GM23338 (cell line): Measurements from ENCODE around the gene CHIC2. TPM values are rescaled to one million over a fixed set of nuclear protein-coding genes. Genes with fewer than 3 reads are reported as not detected.

Source experiments
- ATAC-seq: fragments of 200-7000 bp; cut with Tn5 transposase; 3 replicates; pipeline ENCODE4 v1.9.1; 2020
- DNase-seq: peaks from one replicate; pipeline ENCODE4 v3.0.0-alpha.2; 2015; ENCODE audit warnings: low spot score
- H2AFZ ChIP-seq: fragments of 200-600 bp; sonication (generic); 2 replicates; pipeline ENCODE4 v1.8.0; 2016; ENCODE audit warnings: antibody characterized with exemption, mild to moderate bottlenecking, moderate library complexity
- H3F3A ChIP-seq: fragments of 200-600 bp; sonication (generic); replicated peaks from 2 replicates; pipeline ENCODE4 v1.8.0; 2017; ENCODE audit warnings: antibody characterized with exemption, mixed run types, low read depth
- H3K27ac ChIP-seq: fragments of 200-600 bp; sonication (generic); 2 replicates; pipeline ENCODE4 v1.6.1; 2016; ENCODE audit warnings: low read depth
- H3K27me3 ChIP-seq: fragments of 200-600 bp; sonication (generic); 2 replicates; pipeline ENCODE4 v1.8.0; 2016; ENCODE audit warnings: mild to moderate bottlenecking, mixed run types, moderate library complexity; ENCODE audit not compliant: insufficient read depth
- H3K36me3 ChIP-seq: fragments of 200-600 bp; sonication (generic); 2 replicates; pipeline ENCODE4 v1.8.0; 2016; ENCODE audit warnings: mild to moderate bottlenecking; ENCODE audit not compliant: insufficient read depth
- H3K4me1 ChIP-seq: fragments of 200-600 bp; sonication (generic); 2 replicates; pipeline ENCODE4 v1.8.0; 2016; ENCODE audit warnings: mild to moderate bottlenecking, moderate library complexity; ENCODE audit not compliant: insufficient read depth
- H3K4me2 ChIP-seq: fragments of 200-600 bp; sonication (generic); 2 replicates; pipeline ENCODE4 v1.7.1; 2017; ENCODE audit warnings: mixed run types
- H3K4me3 ChIP-seq: fragments of 200-600 bp; sonication (generic); 2 replicates; pipeline ENCODE4 v1.6.1; 2016; ENCODE audit warnings: mixed run types
- H3K79me2 ChIP-seq: fragments of 200-600 bp; sonication (generic); replicated peaks from 2 replicates; pipeline ENCODE4 v1.8.0; 2017; ENCODE audit warnings: mild to moderate bottlenecking; ENCODE audit not compliant: insufficient read depth
- H3K9me2 ChIP-seq: fragments of 200-600 bp; sonication (generic); 2 replicates; pipeline ENCODE4 v1.8.0; 2017; ENCODE audit not compliant: insufficient read depth
- H4K20me1 ChIP-seq: fragments of 200-600 bp; sonication (generic); replicated peaks from 2 replicates; pipeline ENCODE4 v1.8.0; 2017; ENCODE audit warnings: mild to moderate bottlenecking; ENCODE audit not compliant: insufficient read depth
- H3K27ac Mint-ChIP-seq: 2 replicates; pipeline ENCODE4 v1.8.0; 2020; ENCODE audit warnings: inconsistent platforms, mild to moderate bottlenecking, moderate library complexity, mixed read lengths
- H3K27me3 Mint-ChIP-seq: 3 replicates; pipeline ENCODE4 v1.8.0; 2022; ENCODE audit warnings: low read depth, mild to moderate bottlenecking, moderate library complexity, mixed read lengths, inconsistent platforms; ENCODE audit not compliant: insufficient read depth, poor library complexity
- H3K36me3 Mint-ChIP-seq: 3 replicates; pipeline ENCODE4 v1.8.0; 2021; ENCODE audit warnings: low read depth, mild to moderate bottlenecking, inconsistent platforms, moderate library complexity, mixed read lengths
- H3K4me1 Mint-ChIP-seq: 3 replicates; pipeline ENCODE4 v1.8.0; 2020; ENCODE audit warnings: mild to moderate bottlenecking, inconsistent platforms, mixed read lengths
- H3K4me3 Mint-ChIP-seq: 3 replicates; pipeline ENCODE4 v1.8.0; 2021; ENCODE audit warnings: moderate library complexity, mild to moderate bottlenecking, inconsistent platforms, mixed read lengths
- H3K9me3 Mint-ChIP-seq: 3 replicates; pipeline ENCODE4 v1.8.0; 2020; ENCODE audit warnings: moderate library complexity, mild to moderate bottlenecking, inconsistent platforms, mixed read lengths
- CREB1 ChIP-seq: fragments of 250-450 bp; sonication (Bioruptor Pico); IDR thresholded peaks from 2 replicates; pipeline ENCODE4 v1.5.0; 2020; ENCODE audit warnings: low read depth, mild to moderate bottlenecking, moderate library complexity
- CTCF ChIP-seq, 2 experiments: fragments of 200-600 bp in 1 of 2; sonication (generic) in 1 of 2; conservative IDR thresholded peaks; 2 replicates each; pipeline versions ENCODE4 v1.5.1 to v1.6.1; 2016 to 2017; ENCODE audit warnings: antibody characterized with exemption in 2 of 2, low read depth in 2 of 2, mild to moderate bottlenecking in 2 of 2, moderate library complexity in 1 of 2
- EZH2 ChIP-seq: fragments of 200-600 bp; sonication (generic); IDR thresholded peaks from one replicate; pipeline ENCODE4 v1.8.0; 2017; ENCODE audit warnings: antibody characterized with exemption, mild to moderate bottlenecking, low read depth; ENCODE audit not compliant: unreplicated experiment
- EZH2phosphoT487 ChIP-seq: fragments of 200-600 bp; sonication (generic); IDR thresholded peaks from one replicate; pipeline ENCODE4 v1.8.1; 2018; ENCODE audit warnings: antibody characterized with exemption; ENCODE audit not compliant: unreplicated experiment
- JUNB ChIP-seq: IDR thresholded peaks from one replicate; pipeline ENCODE4 v1.6.1; 2016; ENCODE audit warnings: antibody characterized with exemption; ENCODE audit not compliant: unreplicated experiment
- NANOG ChIP-seq: IDR thresholded peaks from 2 replicates; pipeline ENCODE4 v1.6.1; 2016; ENCODE audit warnings: antibody characterized with exemption, borderline replicate concordance
- POLR2AphosphoS5 ChIP-seq: IDR thresholded peaks from 2 replicates; pipeline ENCODE4 v1.6.1; 2016; ENCODE audit warnings: antibody characterized with exemption, low read depth
- STAT1 ChIP-seq: IDR thresholded peaks from one replicate; pipeline ENCODE4 v1.6.1; 2016; ENCODE audit warnings: antibody characterized with exemption; ENCODE audit not compliant: unreplicated experiment
- ZNF114 ChIP-seq: fragments of 250-450 bp; sonication (Bioruptor Pico); IDR thresholded peaks from 2 replicates; pipeline ENCODE4 v1.5.0; 2020; ENCODE audit warnings: mild to moderate bottlenecking, moderate library complexity
- ZNF331 ChIP-seq: fragments of 250-450 bp; sonication (Bioruptor Pico); IDR thresholded peaks from 2 replicates; pipeline ENCODE4 v1.5.0; 2020; ENCODE audit warnings: low read depth, mild to moderate bottlenecking, moderate library complexity
- polyA plus RNA-seq: library from polyadenylated mRNA; unstranded; fragments of >200 nt; fragmentation: Nextera tagmentation; extraction: Ambion mirVana; gene quantifications from 2 replicates; pipeline ENCODE4 v1.2.1, GENCODE V29; 2016
- total RNA-seq: library from RNA; depleted of rRNA; stranded (reverse); fragments of >200 nt; shearing (Covaris generic); gene quantifications from 2 replicates; pipeline ENCODE4 v1.2.3, GENCODE V29; 2014
- TF ChIP-seq, protein P1 (sequence below): IDR thresholded peaks from one replicate; pipeline ENCODE4 v1.6.1; 2018; ENCODE audit warnings: antibody characterized with exemption; ENCODE audit not compliant: unreplicated experiment
- TF ChIP-seq, protein P2 (sequence below): IDR thresholded peaks from 2 replicates; pipeline ENCODE4 v1.6.1; 2016; ENCODE audit warnings: antibody characterized with exemption
- TF ChIP-seq, protein P3 (sequence below): fragments of 250-450 bp; sonication (Bioruptor Pico); IDR thresholded peaks from 2 replicates; pipeline ENCODE4 v1.5.0; 2020; ENCODE audit warnings: mild to moderate bottlenecking, moderate library complexity

The CHIC2 gene
- total and polyA plus RNA-seq, 2 experiments from 2014 or later = 17.2 to 18.3 TPM

GRCh38 chr4:53962516-53963225 is 101.7 kb downstream of the CHIC2 start:
- no peaks in the 10 kb centered on the region for H3K9me2 ChIP-seq
- no peaks in the 10 kb centered on the region for H3K27me3 Mint-ChIP-seq
- H2AFZ ChIP-seq = 0 out of 2 replicates have a peak overlapping the region, but pooled peaks have one; percentile 23
- no peaks in the 10 kb centered on the region for H3K9me3 Mint-ChIP-seq
- DNase-seq = no peak
- no peak overlapping the region for H3K4me2 ChIP-seq
- no peak overlapping the region for H3K27ac ChIP-seq
- H3K36me3 ChIP-seq = no peaks in the 10 kb centered on the region
- no peak overlapping the region for H3K4me3 Mint-ChIP-seq
- H3K4me1 ChIP-seq = peaks cover 14% of the 10 kb centered on the region
- peaks cover 29% of the 10 kb centered on the region for H3K4me1 Mint-ChIP-seq
- no peaks in the 10 kb centered on the region for H3F3A ChIP-seq
- TF ChIP-seq, protein P1, sequence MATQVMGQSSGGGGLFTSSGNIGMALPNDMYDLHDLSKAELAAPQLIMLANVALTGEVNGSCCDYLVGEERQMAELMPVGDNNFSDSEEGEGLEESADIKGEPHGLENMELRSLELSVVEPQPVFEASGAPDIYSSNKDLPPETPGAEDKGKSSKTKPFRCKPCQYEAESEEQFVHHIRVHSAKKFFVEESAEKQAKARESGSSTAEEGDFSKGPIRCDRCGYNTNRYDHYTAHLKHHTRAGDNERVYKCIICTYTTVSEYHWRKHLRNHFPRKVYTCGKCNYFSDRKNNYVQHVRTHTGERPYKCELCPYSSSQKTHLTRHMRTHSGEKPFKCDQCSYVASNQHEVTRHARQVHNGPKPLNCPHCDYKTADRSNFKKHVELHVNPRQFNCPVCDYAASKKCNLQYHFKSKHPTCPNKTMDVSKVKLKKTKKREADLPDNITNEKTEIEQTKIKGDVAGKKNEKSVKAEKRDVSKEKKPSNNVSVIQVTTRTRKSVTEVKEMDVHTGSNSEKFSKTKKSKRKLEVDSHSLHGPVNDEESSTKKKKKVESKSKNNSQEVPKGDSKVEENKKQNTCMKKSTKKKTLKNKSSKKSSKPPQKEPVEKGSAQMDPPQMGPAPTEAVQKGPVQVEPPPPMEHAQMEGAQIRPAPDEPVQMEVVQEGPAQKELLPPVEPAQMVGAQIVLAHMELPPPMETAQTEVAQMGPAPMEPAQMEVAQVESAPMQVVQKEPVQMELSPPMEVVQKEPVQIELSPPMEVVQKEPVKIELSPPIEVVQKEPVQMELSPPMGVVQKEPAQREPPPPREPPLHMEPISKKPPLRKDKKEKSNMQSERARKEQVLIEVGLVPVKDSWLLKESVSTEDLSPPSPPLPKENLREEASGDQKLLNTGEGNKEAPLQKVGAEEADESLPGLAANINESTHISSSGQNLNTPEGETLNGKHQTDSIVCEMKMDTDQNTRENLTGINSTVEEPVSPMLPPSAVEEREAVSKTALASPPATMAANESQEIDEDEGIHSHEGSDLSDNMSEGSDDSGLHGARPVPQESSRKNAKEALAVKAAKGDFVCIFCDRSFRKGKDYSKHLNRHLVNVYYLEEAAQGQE = no peak
- TF ChIP-seq EZH2phosphoT487 (no peak), CTCF (conservative IDR thresholded peaks at IDR 0.05; ENCODE audit: low read depth in 2 of 2) (no peak), ZNF114 (CRISPR knock-in tag) (no peak), EZH2 (no peak), NANOG (no peak), POLR2AphosphoS5 (no peak), ZNF331 (CRISPR knock-in tag) (no peak), CREB1 (CRISPR knock-in tag) (no peak), STAT1 (no peak), JUNB (no peak)
- TF ChIP-seq, protein P2, sequence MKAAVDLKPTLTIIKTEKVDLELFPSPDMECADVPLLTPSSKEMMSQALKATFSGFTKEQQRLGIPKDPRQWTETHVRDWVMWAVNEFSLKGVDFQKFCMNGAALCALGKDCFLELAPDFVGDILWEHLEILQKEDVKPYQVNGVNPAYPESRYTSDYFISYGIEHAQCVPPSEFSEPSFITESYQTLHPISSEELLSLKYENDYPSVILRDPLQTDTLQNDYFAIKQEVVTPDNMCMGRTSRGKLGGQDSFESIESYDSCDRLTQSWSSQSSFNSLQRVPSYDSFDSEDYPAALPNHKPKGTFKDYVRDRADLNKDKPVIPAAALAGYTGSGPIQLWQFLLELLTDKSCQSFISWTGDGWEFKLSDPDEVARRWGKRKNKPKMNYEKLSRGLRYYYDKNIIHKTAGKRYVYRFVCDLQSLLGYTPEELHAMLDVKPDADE = no peak
- TF ChIP-seq, protein P3, sequence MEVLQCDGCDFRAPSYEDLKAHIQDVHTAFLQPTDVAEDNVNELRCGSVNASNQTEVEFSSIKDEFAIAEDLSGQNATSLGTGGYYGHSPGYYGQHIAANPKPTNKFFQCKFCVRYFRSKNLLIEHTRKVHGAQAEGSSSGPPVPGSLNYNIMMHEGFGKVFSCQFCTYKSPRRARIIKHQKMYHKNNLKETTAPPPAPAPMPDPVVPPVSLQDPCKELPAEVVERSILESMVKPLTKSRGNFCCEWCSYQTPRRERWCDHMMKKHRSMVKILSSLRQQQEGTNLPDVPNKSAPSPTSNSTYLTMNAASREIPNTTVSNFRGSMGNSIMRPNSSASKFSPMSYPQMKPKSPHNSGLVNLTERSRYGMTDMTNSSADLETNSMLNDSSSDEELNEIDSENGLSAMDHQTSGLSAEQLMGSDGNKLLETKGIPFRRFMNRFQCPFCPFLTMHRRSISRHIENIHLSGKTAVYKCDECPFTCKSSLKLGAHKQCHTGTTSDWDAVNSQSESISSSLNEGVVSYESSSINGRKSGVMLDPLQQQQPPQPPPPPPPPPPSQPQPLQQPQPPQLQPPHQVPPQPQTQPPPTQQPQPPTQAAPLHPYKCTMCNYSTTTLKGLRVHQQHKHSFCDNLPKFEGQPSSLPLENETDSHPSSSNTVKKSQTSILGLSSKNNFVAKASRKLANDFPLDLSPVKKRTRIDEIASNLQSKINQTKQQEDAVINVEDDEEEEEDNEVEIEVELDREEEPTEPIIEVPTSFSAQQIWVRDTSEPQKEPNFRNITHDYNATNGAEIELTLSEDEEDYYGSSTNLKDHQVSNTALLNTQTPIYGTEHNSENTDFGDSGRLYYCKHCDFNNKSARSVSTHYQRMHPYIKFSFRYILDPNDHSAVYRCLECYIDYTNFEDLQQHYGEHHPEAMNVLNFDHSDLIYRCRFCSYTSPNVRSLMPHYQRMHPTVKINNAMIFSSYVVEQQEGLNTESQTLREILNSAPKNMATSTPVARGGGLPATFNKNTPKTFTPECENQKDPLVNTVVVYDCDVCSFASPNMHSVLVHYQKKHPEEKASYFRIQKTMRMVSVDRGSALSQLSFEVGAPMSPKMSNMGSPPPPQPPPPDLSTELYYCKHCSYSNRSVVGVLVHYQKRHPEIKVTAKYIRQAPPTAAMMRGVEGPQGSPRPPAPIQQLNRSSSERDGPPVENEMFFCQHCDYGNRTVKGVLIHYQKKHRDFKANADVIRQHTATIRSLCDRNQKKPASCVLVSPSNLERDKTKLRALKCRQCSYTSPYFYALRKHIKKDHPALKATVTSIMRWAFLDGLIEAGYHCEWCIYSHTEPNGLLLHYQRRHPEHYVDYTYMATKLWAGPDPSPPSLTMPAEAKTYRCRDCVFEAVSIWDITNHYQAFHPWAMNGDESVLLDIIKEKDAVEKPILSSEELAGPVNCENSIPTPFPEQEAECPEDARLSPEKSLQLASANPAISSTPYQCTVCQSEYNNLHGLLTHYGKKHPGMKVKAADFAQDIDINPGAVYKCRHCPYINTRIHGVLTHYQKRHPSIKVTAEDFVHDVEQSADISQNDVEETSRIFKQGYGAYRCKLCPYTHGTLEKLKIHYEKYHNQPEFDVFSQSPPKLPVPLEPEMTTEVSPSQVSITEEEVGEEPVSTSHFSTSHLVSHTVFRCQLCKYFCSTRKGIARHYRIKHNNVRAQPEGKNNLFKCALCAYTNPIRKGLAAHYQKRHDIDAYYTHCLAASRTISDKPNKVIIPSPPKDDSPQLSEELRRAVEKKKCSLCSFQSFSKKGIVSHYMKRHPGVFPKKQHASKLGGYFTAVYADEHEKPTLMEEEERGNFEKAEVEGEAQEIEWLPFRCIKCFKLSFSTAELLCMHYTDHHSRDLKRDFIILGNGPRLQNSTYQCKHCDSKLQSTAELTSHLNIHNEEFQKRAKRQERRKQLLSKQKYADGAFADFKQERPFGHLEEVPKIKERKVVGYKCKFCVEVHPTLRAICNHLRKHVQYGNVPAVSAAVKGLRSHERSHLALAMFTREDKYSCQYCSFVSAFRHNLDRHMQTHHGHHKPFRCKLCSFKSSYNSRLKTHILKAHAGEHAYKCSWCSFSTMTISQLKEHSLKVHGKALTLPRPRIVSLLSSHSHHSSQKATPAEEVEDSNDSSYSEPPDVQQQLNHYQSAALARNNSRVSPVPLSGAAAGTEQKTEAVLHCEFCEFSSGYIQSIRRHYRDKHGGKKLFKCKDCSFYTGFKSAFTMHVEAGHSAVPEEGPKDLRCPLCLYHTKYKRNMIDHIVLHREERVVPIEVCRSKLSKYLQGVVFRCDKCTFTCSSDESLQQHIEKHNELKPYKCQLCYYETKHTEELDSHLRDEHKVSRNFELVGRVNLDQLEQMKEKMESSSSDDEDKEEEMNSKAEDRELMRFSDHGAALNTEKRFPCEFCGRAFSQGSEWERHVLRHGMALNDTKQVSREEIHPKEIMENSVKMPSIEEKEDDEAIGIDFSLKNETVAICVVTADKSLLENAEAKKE (CRISPR knock-in tag) = no peak
- H3K27ac Mint-ChIP-seq = no peak overlapping the region
- no peaks in the 10 kb centered on the region for H4K20me1 ChIP-seq
- H3K36me3 Mint-ChIP-seq = no peaks in the 10 kb centered on the region
- ATAC-seq = peak; percentile 76
- H3K27me3 ChIP-seq = no peaks in the 10 kb centered on the region
- H3K79me2 ChIP-seq = no peaks in the 10 kb centered on the region
- H3K4me3 ChIP-seq = no peak overlapping the region
